Gastroesophageal sphincter (tissue), 3 donors: ENCODE results near the gene CAPN12.

Experiments
- CTCF ChIP-seq, 4 experiments: fragments of 200-600 bp in 2 of 4; fragments of 450-650 bp in 2 of 4; sonication (generic) in 1 of 4; IDR thresholded peaks; one replicate each; pipeline ENCODE4 v1.5.1; 2017 to 2019; ENCODE audit warnings: antibody characterized with exemption in 4 of 4, mild to moderate bottlenecking in 2 of 4, moderate library complexity in 2 of 4
- POLR2AphosphoS5 ChIP-seq: sonication (generic); formaldehyde crosslinking; IDR thresholded peaks from one replicate; pipeline ENCODE4 v1.6.1; 2017; ENCODE audit warnings: antibody characterized with exemption

GRCh38 chr19:38687837-38688378 is 56.4 kb downstream of the CAPN12 start:
- TF ChIP-seq CTCF (IDR thresholded peaks at IDR 0.05) = no peak
- no peak for TF ChIP-seq POLR2AphosphoS5
